Left ventricle myocardium inferior (tissue), 1 donor: ENCODE results near the gene AATK. TPM values are rescaled to one million over a fixed set of nuclear protein-coding genes. Genes with fewer than 3 reads are reported as not detected.

ENCODE experiments used
- DNase-seq: peaks from one replicate; pipeline ENCODE4 v3.0.0-alpha.2; 2020
- H3K27ac ChIP-seq: fragments of 200-600 bp; replicated peaks from 2 replicates; pipeline ENCODE4 v1.8.0; 2021
- H3K27me3 ChIP-seq: fragments of 200-600 bp; 2 replicates; pipeline ENCODE4 v1.8.0; 2021; ENCODE audit warnings: low read depth
- H3K36me3 ChIP-seq: fragments of 200-600 bp; 2 replicates; pipeline ENCODE4 v1.8.0; 2021
- H3K4me1 ChIP-seq: fragments of 200-600 bp; 2 replicates; pipeline ENCODE4 v1.8.0; 2021
- H3K4me3 ChIP-seq: fragments of 200-600 bp; 2 replicates; pipeline ENCODE4 v1.8.0; 2021; ENCODE audit warnings: mild to moderate bottlenecking, moderate library complexity
- H3K9me3 ChIP-seq: fragments of 200-600 bp; replicated peaks from 2 replicates; pipeline ENCODE4 v1.8.0; 2021
- intact Hi-C: fragments of 100-400 bp; cut with micrococcal nuclease; formaldehyde crosslinking; loops from one replicate; pipeline ENCODE4 v1.11.0; 2022
- total RNA-seq: library from RNA; stranded (reverse); fragmentation: NEBNext Ultra II Directional; extraction: Animal tissue kit (Norgen Biotek cat#: 25700); gene quantifications from one replicate; pipeline ENCODE4 v1.2.1, GENCODE V29; 2021
- TF ChIP-seq, protein P1 (sequence below): fragments of 200-600 bp; IDR thresholded peaks from 2 replicates; pipeline ENCODE4 v1.8.0; 2021; ENCODE audit warnings: antibody characterized with exemption, mild to moderate bottlenecking, borderline replicate concordance
- donor health status: DM: no; HTN: yes; CAD: no; lungs with severe emphysema.

Gene AATK
- total RNA-seq, 1 donor from 2014 or later, result 2.3 TPM

- Histone ChIP-seq H3K9me3 (no peaks in the 10 kb centered on the region), H3K36me3 (no peaks in the 10 kb centered on the region), H3K4me3 (peak overlapping the region; percentile 32), H3K27ac (no peak overlapping the region), H3K27me3 (peaks cover 13% of the 10 kb centered on the region), H3K4me1 (peaks cover 18% of the 10 kb centered on the region)
- TF ChIP-seq, protein P1, sequence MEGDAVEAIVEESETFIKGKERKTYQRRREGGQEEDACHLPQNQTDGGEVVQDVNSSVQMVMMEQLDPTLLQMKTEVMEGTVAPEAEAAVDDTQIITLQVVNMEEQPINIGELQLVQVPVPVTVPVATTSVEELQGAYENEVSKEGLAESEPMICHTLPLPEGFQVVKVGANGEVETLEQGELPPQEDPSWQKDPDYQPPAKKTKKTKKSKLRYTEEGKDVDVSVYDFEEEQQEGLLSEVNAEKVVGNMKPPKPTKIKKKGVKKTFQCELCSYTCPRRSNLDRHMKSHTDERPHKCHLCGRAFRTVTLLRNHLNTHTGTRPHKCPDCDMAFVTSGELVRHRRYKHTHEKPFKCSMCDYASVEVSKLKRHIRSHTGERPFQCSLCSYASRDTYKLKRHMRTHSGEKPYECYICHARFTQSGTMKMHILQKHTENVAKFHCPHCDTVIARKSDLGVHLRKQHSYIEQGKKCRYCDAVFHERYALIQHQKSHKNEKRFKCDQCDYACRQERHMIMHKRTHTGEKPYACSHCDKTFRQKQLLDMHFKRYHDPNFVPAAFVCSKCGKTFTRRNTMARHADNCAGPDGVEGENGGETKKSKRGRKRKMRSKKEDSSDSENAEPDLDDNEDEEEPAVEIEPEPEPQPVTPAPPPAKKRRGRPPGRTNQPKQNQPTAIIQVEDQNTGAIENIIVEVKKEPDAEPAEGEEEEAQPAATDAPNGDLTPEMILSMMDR, result no peak
- DNase-seq, result no peak
- intact Hi-C loops, result no loop called here
Observed at GRCh38 chr17:81127526-81128177, 38.4 kb downstream of the AATK start.

GRCh38 chr17:81127133-81127455 lies 38.9 kb downstream of the AATK start:
- peaks cover 18% of the 10 kb centered on the region for H3K4me1 ChIP-seq
- no peaks in the 10 kb centered on the region for H3K36me3 ChIP-seq
- H3K4me3 ChIP-seq, result peak overlapping the region; percentile 32
- H3K27me3 ChIP-seq, result peaks cover 18% of the 10 kb centered on the region
- H3K9me3 ChIP-seq, result no peaks in the 10 kb centered on the region
- no peak overlapping the region for H3K27ac ChIP-seq
- intact Hi-C loops, result no loop called here
- TF ChIP-seq, protein P1, result no peak
- DNase-seq, result no peak

DNA sequence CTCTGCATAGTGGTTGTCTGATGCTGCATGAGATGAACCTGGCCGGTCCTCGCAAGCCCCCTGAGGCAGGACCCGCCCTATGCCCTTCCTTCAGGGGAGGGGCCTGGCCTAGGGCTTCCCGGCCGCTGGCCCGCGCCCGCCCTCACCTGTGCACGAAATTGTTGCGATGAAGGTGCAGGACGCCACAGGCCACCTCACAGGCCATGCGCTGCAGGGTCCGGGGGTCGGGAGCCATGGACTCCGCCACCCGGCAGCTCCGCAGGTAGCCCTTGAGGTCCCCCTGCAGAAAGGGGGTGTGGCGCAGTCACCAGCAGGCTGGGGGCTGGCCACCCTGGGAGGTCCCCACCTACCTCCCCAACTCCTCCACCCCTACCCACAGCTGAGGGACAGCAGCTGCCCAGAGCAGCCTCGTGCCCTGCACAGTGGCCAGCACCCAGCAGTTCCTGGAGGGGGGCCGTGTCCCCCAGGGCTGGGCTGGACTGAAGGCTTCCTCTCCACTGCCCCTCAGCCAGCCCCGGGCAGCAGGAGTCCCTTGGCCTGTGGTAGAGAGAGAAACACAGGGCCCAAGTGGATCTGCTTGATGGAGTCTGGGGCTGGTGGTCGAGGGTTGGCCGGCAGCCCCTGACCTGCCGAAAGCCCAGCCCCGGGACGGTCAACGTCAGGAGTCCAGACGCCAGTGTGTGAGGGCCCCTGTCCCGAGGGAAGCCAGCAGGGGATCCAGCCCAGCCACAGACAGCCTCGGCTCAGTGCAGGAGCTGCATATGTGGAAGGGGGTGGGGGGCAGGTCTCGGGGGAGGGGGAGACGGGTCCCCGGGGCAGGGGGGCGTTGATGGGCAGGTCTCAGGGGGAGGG lies 39.5 kb downstream of the AATK start:
- intact Hi-C loops, result no loop called here
- TF ChIP-seq, protein P1, result no peak
- Histone ChIP-seq H3K4me1 (peaks cover 18% of the 10 kb centered on the region), H3K9me3 (no peaks in the 10 kb centered on the region), H3K36me3 (no peaks in the 10 kb centered on the region), H3K27me3 (peaks cover 24% of the 10 kb centered on the region), H3K4me3 (no peak overlapping the region), H3K27ac (no peak overlapping the region)
- no peak for DNase-seq

DNA sequence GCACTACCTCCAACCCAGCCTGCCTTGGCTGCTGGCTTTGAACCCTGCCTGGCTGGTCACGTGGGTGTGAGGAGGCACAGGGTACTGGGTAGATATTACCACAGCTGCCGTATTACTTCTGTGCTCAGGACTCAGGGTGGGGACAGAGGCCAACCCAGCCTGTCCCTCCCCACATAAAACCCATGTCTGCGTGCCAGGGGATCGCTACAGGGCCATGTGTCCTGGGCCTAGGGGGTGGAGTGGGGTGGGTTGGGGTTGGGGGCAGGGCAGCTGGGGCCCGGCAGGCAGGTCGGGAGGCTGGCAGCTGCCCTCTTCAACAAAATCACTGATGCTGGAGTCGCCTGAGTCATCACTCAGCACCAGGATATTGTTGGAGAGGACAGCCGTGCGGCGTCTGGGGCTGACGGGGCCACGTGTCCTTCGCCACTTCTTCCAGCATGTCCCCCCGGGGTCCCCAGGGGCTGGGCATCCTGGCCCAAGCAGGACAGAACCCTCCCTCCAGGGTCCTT lies 40.4 kb downstream of the AATK start:
- Histone ChIP-seq H3K9me3 (no peaks in the 10 kb centered on the region), H3K4me3 (no peak overlapping the region), H3K36me3 (no peaks in the 10 kb centered on the region), H3K4me1 (peaks cover 18% of the 10 kb centered on the region), H3K27ac (peak overlapping the region; percentile 38), H3K27me3 (peaks cover 30% of the 10 kb centered on the region)
- no peak for DNase-seq
- TF ChIP-seq, protein P1, result no peak
- intact Hi-C loops, result no loop called here

GRCh38 chr17:81124377-81124776 lies 41.6 kb downstream of the AATK start:
- intact Hi-C loops, result no loop called here
- Histone ChIP-seq H3K27ac (no peak overlapping the region), H3K9me3 (no peaks in the 10 kb centered on the region), H3K4me3 (no peak overlapping the region), H3K27me3 (peaks cover 36% of the 10 kb centered on the region), H3K4me1 (peaks cover 25% of the 10 kb centered on the region), H3K36me3 (no peaks in the 10 kb centered on the region)
- no peak for DNase-seq
- TF ChIP-seq, protein P1, result no peak
